GM19324 (cell line): Measurements from ENCODE around the gene MAP1S.

ENCODE experiments used
- ATAC-seq: cut with Tn5 transposase; IDR thresholded peaks from one replicate; pipeline ENCODE4 v1.9.1; 2021; ENCODE audit warnings: mild to moderate bottlenecking, moderate library complexity; ENCODE audit not compliant: unreplicated experiment, low FRiP score

The MAP1S gene, protein sequence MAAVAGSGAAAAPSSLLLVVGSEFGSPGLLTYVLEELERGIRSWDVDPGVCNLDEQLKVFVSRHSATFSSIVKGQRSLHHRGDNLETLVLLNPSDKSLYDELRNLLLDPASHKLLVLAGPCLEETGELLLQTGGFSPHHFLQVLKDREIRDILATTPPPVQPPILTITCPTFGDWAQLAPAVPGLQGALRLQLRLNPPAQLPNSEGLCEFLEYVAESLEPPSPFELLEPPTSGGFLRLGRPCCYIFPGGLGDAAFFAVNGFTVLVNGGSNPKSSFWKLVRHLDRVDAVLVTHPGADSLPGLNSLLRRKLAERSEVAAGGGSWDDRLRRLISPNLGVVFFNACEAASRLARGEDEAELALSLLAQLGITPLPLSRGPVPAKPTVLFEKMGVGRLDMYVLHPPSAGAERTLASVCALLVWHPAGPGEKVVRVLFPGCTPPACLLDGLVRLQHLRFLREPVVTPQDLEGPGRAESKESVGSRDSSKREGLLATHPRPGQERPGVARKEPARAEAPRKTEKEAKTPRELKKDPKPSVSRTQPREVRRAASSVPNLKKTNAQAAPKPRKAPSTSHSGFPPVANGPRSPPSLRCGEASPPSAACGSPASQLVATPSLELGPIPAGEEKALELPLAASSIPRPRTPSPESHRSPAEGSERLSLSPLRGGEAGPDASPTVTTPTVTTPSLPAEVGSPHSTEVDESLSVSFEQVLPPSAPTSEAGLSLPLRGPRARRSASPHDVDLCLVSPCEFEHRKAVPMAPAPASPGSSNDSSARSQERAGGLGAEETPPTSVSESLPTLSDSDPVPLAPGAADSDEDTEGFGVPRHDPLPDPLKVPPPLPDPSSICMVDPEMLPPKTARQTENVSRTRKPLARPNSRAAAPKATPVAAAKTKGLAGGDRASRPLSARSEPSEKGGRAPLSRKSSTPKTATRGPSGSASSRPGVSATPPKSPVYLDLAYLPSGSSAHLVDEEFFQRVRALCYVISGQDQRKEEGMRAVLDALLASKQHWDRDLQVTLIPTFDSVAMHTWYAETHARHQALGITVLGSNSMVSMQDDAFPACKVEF

DNA sequence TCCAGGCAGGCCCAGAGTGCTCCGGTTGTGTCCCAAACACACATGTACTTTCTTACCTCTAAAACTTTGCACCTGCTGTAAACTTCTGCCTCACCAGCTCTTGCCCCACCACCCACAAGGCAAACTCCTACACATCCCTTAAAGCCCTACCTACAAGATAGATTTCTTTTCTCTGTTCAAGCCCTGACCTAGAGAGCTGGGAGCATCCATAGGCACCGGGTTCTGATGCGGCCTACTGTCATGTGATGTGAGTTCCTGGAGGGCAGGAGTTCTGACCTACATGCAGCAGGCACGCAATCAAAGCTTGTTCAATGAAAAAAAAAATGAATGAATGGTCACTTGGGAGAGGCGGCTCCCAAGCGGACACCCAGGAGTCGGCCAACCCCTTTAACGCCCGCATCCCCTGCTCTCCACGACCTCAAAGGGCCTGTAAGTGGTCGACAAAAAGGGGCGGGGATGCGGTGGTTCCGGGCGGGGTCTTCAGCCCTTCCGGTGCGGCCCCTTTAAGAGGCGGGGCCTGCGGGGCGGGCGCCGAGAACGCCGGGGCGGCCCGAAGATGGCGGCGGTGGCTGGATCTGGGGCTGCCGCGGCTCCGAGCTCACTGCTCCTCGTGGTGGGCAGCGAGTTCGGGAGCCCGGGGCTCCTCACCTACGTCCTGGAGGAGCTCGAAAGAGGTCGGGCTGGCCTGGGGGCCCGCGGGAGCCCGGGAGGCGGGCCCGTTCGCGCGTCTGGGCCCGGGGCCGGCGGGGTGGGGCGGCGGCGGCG is at the start of gene MAP1S:
Gene MAP1S, plus strand, starts transcription at position 534 of the 765 bp plus-strand sequence. Its CDS starts 23 bp downstream, at position 557.
- peak; percentile 79 for ATAC-seq

DNA sequence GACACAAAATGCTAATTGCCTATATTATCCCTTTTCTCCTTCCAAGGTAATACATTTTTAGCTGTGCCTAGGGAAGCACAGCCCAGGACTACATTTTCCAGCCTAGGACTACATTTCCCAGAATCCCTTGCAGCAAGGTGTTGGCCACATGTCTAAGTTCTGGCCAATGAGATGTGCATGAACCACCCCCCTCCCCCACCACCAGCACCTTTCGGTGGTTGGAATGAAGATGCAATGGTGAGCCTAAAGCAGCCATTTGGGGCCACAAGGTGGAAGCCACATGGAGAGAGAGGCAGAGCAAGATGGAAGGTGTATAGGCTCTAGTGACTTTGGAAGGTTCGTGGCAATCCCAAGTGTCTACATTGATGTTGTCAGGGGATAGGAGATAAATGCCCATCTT is 47.4 kb upstream of the MAP1S start:
- ATAC-seq, result no peak

DNA sequence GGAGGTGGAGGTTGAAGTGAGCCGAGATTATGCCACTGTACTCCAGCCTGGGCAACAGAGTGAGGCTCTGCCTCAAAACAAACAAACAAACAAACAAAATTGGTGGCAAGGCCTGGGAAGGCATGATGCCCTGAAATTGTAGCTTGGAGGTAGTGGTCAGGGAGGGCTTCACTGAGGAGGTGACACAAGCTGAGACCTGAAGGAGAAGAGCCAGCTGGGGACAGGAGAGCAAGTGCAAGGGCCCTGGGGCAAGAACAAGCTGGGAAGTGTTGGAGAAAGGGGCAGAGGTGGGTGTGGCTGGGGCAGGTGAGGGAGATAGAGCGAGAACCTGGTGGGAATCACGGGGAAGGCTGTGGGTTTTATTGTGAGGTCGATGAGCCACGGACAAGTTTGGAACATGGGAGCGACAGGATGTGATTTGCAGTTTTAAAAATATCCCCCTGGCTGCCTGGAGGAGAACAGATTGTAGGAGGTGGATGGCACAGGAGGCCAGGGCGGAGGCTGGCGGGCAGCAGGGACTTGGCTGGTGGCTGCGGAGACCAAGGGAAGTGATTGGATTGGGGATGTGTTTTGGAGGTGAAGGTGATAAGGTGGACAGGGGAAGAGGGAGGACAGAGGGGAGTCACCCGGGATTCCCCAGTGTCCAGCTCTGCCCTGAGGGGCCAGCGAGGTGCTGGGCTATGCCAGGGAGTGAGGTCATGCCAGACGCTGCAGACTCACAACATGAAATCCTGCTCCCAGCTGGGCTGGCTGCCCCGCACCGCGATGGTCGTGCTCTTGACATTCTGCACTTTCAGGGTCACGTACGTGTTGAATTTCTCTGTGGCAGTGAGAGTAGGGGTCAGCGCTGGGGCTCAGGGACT is 45.1 kb upstream of the MAP1S start:
- ATAC-seq, result no peak

DNA sequence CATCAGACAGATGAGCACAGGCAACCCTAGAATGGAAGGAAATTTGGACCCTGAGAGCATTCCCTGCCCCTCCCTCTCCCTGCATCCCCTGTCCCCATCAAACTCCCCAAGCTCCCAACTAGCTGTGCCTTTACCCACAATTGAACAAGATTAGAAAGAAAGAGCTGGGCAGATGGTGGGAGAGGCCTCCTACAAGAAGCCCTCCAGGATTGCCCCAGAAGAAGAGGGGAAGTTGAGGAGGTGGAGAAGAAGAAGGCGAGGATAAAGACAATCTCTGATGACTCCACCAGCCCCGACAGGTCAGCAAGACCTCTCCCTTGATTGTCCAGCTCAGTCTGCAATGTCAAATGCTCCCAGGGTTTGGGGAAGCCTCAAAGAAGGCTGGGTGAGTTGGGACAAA is 43.0 kb upstream of the MAP1S start:
- ATAC-seq, result no peak

DNA sequence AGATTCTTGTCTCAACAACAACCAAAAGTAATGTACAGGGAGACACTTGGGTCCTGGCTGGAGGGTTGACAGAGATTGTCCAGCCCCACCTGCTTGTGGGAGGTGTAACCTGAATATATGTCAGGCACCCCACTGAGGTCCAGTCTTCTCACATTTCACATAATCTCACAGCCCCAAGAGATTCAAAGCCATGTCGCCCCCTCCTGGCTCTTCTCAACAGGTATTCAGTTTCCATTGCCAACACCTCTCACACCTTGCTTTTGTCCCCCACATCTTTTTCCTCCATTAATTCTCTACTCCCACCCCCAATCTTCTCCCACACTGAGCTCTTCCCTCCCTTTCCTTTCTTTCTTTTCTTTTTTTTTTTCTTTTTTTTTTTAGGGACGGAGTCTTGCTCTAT is 42.3 kb upstream of the MAP1S start:
- ATAC-seq, result no peak

DNA sequence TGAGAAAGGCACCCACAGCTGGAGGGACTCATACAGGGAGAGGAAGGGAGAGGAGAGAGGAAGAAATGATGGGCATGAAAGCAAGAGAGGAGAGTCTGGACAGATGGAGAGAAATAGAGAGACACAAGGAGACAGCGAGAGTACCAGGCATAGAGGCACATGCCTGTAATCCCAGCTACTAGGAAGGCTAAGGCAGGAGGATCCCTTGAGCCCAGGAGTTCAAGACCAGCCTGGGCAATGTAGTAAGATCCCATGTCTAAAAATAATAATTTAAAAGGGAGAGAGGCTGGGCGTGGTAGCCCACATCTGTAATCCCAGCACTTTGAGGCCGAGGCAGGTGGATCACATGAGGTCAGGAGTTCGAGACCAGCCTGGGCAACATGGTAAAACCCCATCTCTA is 40.4 kb upstream of the MAP1S start:
- no peak for ATAC-seq

DNA sequence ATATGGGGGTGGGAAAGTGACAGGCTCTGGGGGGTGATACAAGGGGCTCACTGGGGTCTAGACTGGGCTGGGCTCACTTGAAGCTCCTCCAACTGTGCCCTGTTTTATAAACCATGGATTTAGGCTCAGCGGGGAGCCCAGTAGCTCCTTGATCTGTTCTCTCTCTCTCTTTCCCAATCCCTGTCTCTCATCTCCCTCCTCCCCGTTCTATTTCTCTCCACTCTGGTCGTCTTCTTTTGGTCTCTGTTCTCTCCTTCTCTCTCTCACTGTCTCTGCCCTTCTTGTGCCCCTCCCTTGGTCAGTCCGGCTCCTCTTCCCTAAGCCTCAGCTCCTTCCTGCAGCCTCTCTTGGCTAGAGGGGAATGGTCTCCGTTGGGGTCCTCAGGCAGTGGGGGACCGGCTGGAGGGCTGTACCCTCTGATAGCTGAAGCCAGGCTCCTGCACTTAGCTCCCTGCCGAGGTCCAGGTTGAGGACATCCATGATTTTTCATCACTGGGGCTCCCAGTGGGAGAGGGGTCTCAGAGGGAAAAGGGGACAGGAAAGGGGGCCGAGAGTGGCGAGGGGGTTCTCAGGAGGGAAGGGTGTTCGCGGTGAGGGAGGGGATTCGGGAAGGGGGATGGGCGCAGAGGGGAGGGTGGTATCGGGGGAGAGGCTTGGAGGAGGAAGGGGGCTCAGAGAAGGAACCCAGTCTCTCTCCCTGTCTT is 39.6 kb upstream of the MAP1S start:
- no peak for ATAC-seq

DNA sequence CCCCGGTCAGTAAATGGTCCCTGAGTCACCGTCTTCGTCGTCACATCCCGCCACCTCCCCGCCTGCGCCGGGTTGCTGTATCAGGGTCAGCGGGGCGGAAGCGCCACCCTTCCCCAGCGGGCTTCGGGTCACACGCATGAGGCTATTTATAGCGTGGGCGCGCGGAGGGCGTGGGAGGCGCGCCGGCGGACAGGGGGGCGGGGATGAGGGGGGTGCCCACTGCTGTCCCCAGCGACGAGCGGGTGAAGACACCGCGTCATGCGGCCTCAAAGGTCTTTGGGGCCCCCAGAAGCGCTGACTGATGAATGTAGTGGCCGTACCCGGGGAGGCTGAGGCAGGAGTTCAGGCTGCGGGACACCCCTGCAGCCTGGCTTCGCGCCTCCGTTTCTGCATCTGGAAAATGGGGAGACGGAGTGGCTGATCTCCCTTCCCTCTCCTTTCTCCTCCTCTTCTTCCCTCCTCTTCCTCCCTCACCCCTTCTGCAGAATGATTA is 39.0 kb upstream of the MAP1S start:
- ATAC-seq, result no peak

DNA sequence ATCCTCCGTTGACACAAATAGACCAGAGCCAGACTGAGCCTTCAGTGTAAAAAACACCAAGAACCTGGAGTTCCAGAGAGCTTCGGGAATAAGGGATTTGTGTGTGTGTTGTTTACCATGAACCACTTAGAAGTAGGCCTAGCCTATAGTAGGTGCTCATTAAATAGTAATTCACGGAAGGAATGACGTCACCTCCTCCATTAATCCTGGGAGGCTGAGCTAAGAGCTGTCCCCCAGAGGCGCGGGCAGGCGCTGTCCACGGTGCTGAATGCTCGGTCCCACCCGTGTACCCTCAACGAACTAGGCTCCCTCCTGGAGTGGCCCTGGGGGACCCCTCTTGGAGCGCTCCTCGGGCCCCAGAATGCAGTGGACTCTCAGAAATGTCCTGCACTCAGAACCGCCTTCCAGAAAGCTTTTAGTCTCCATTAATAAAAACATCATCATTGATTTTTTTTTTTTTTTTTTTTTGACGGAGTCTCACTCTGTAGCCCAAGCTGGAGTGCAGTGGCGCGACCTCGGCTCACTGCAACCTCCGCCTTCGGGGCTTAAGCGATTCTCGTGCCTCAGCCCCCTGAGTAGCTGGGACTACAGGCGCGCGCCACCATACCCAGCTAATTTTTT is 37.7 kb upstream of the MAP1S start:
- no peak for ATAC-seq

DNA sequence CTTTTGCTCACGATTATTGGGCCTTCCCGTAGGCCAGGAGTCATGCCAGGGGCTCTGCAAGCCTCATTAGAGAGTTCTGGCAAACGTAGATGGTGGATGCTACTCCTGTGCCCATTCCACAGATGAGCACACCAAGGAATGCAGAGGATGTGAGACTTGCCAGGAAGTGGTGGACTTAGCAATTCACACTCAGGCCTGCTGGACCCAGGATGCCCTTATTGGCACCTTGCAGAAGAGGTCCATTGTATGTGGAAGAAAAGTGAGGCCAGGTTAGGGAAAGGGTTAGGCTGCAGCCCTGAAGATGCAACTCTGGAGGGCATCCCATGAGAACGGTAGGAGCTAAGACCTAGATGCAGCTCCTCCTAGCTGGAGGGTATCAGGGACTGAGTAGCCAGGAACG is 37.0 kb upstream of the MAP1S start:
- no peak for ATAC-seq

DNA sequence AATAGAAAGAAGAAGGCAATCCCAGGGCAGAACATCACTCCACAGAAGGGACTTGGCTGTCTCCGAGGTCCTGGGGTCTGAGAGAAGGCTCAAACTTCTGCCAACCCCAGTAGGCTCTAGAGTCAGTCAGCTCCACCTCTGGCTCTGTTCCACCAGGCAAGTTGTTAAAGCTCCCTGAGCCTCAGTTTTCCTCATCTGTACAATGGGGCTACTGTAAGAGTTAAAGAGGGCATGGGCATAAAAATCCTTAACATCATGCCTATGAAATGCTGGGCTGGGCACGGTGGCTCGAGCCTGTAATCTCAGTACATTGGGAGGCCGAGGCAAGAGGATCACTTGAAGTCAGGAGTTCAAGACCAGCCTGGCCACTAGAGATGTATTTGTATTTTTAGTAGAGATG is 36.2 kb upstream of the MAP1S start:
- no peak for ATAC-seq

DNA sequence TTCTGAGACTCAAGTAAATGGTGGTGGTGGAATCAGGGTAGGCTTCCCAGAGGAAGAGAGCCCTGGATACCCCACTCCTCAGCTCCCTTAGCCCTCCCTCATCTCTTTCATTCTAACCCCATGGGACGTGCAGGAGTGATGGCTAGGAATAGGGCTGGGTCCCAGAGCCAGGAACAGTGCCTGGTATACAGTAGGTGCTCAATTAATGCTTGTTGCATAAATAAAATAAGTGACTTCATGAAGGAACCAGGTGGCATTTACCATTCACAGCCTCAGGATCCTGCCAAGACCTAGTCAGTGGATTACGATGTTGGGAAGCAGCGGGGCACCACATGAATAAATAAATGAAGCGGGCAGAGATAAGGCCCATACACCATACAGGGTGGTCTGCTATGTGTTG is 35.0 kb upstream of the MAP1S start:
- ATAC-seq, result no peak

DNA sequence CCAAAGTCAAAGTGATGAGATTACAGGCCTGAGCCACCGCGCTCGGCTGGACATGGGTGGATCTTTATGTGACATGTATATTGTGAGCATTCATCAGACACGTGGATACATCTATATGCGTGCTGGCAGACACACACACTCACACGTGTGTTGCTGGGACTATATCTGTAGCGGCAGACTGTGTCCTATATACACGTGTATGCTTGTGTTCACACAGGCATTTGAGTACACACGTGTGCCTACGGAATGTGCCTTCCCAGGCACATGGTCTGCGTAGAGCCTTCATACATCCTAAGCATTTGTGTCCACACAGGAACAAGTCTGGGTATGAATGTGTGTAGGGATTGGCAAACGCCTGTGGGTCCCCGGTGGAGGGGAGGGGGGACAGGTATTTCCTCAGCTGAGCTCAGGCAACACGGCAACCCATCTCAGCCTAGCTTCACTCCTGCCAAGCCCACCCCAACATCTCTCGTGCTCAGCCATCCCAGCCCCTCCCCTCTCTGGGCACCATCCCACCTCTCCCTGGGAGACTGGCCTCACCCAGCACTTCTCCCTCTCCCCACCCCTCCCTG is 33.7 kb upstream of the MAP1S start:
- no peak for ATAC-seq

DNA sequence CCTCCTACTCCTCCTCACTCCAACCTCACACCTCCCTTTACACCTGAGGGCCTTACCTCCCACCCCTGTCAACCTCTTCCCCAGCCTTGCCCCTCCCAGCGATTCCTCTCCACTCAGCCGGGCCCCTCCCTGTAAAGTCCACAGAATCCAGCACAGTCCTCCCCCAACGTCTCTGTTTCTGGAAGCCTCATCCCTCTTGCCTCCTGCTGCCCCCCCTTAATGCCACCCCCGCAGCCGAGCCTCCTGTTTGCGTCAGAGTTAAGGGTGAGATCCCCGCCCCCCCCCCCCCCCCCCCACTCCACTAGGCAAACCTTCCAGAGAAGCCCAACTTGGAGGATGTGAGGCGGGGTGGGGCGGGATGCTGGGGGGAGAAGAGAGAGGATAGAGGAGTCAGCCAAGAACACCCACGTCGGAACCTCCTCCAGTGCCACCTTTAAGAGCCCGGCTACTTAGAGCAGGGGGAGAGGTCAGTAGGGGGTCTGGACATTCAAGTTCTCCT is 33.2 kb upstream of the MAP1S start:
- no peak for ATAC-seq

DNA sequence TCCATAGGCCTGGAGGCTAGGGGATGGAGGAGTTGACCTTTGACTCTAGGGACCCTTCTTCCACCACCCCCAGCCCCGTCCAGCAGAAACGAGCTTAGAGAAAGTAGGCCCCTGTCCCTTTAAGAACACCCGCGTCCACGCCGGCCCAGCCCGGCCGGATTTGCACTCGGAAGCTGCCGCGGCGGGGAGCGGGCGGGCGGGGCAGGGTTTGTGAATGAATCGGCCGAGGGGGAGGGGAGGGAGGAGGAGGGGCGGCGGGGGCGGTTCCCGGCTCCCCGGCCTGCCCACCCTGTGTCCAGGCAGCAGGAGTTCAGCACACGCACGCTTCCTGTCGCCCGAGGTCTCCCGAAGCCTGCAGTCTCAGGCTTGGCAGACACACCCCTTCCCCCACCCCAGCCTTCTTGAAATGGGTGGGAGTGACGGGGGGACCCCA is 32.7 kb upstream of the MAP1S start:
- no peak for ATAC-seq

DNA sequence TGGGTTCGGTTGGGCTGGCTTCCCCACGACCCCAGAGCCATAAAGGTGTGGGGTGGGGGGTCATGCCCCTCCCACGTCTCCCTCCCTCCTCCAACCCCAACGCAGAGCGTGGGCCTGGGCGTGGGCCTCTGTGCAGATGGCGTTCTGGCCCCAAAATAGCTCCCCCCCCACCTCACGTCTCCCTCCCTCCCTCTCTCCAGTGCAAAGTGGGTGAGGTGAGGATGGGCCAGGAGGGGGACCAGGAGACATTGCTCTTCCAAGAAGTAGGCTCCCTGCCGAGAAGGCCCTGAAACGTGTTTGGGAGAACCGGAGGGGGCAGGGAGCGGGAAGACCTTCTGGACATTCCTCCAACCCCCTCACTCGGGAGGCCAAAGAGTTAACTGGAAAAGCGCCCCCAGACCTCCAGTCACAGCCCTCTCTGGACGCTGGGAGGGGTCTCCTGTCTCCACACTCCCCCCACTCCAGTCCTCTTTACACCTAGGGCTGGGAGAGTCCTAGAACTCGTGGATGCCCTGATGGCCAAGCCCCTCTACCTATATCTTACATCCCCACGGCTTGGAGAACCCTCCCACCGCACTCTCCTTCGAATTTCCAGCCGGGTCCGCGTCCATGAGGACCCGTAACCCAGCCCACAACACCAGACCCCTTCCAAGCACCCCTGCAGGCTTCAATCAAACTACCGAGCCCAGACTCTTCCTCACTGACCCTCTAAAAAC is 32.0 kb upstream of the MAP1S start:
- ATAC-seq, result no peak
